ENCODE data around the gene SCTR. TPM values are rescaled to one million over a fixed set of nuclear protein-coding genes. Genes with fewer than 3 reads are reported as not detected.

SCTR gene
- total and polyA plus RNA-seq, 2 donors (not counting 1 experiment from before 2014, with no cell fraction given): not detected

GRCh38 chr2:119442226-119442619 is 82.1 kb downstream of the SCTR start:
- H3K4me3 Mint-ChIP-seq: no peak overlapping the region
- peaks cover 19% of the 10 kb centered on the region for H3K27me3 Mint-ChIP-seq
- TF ChIP-seq, protein P1, sequence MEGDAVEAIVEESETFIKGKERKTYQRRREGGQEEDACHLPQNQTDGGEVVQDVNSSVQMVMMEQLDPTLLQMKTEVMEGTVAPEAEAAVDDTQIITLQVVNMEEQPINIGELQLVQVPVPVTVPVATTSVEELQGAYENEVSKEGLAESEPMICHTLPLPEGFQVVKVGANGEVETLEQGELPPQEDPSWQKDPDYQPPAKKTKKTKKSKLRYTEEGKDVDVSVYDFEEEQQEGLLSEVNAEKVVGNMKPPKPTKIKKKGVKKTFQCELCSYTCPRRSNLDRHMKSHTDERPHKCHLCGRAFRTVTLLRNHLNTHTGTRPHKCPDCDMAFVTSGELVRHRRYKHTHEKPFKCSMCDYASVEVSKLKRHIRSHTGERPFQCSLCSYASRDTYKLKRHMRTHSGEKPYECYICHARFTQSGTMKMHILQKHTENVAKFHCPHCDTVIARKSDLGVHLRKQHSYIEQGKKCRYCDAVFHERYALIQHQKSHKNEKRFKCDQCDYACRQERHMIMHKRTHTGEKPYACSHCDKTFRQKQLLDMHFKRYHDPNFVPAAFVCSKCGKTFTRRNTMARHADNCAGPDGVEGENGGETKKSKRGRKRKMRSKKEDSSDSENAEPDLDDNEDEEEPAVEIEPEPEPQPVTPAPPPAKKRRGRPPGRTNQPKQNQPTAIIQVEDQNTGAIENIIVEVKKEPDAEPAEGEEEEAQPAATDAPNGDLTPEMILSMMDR (IDR thresholded peaks at IDR 0.05): no peak
- no peak for TF ChIP-seq EZH2 (IDR thresholded peaks at IDR 0.05; ENCODE audit: borderline replicate concordance, insufficient read depth, low read depth, low read length, poor library complexity, severe bottlenecking)
- POLR2A ChIA-PET: no interaction called here
- no peak overlapping the region for H3K27ac Mint-ChIP-seq
- CTCF ChIA-PET: no interaction called here
- DNase-seq (no peak), ATAC-seq (ENCODE audit: low read depth) (no peak)
- Histone ChIP-seq H3K9ac (ENCODE audit: low read length) (no peak overlapping the region), H2AFZ (ENCODE audit: insufficient read depth, low read depth, low read length, poor library complexity, severe bottlenecking) (no peak overlapping the region), H3K4me1 (ENCODE audit: control insufficient read depth in 2 of 2, insufficient read depth in 2 of 2, low read length in 2 of 2) (no peaks in the 10 kb centered on the region), H4K20me1 (ENCODE audit: control insufficient read depth, insufficient read depth, low read length, poor library complexity, severe bottlenecking) (no peaks in the 10 kb centered on the region), H3K79me2 (ENCODE audit: control insufficient read depth, insufficient read depth, low read length) (no peaks in the 10 kb centered on the region), H3K27me3 (replicated peaks in 1 of 4; ENCODE audit: control extremely low read depth in 1 of 4, control insufficient read depth in 3 of 4, insufficient read depth in 4 of 4, low read length in 3 of 4) (peaks cover 0 to 12% (median 1%) of the 10 kb centered on the region in 4 experiments), H3K9me3 (ENCODE audit: control extremely low read depth in 1 of 3, control insufficient read depth in 2 of 3, insufficient read depth in 1 of 3, low read length in 2 of 3) (no peaks in the 10 kb centered on the region), H3K36me3 (replicated peaks in 1 of 2; ENCODE audit: control extremely low read depth in 1 of 2, control insufficient read depth in 1 of 2, extremely low read depth in 1 of 2, insufficient read depth in 2 of 2, low read length in 1 of 2) (no peaks in the 10 kb centered on the region), H3K27ac (ENCODE audit: low read length in 2 of 2) (no peak overlapping the region), H3K4me2 (replicated peaks; ENCODE audit: low read depth, low read length, poor library complexity, severe bottlenecking) (no peak overlapping the region), H3K4me3 (ENCODE audit: control extremely low read depth in 1 of 5, extremely low read depth in 1 of 5, insufficient read depth in 1 of 5, low read depth in 2 of 5, low read length in 4 of 5) (no peak overlapping the region)
- no peaks in the 10 kb centered on the region for H3K4me1 Mint-ChIP-seq
- no peaks in the 10 kb centered on the region for H3K9me3 Mint-ChIP-seq (ENCODE audit: insufficient read depth)
- 97% methylated on average over 5 of the region's 7 CpGs for WGBS (ENCODE audit: insufficient coverage)
- intact Hi-C loops (cut with micrococcal nuclease): no loop called here

- Mint-ChIP-seq H3K27me3 (peaks cover 19% of the 10 kb centered on the region), H3K9me3 (ENCODE audit: insufficient read depth) (no peaks in the 10 kb centered on the region), H3K4me1 (no peaks in the 10 kb centered on the region), H3K27ac (no peak overlapping the region), H3K4me3 (no peak overlapping the region)
- Histone ChIP-seq H4K20me1 (ENCODE audit: control insufficient read depth, insufficient read depth, low read length, poor library complexity, severe bottlenecking) (no peaks in the 10 kb centered on the region), H2AFZ (ENCODE audit: insufficient read depth, low read depth, low read length, poor library complexity, severe bottlenecking) (no peak overlapping the region), H3K4me1 (ENCODE audit: control insufficient read depth in 2 of 2, insufficient read depth in 2 of 2, low read length in 2 of 2) (no peaks in the 10 kb centered on the region), H3K4me2 (replicated peaks; ENCODE audit: low read depth, low read length, poor library complexity, severe bottlenecking) (no peak overlapping the region), H3K36me3 (replicated peaks in 1 of 2; ENCODE audit: control extremely low read depth in 1 of 2, control insufficient read depth in 1 of 2, extremely low read depth in 1 of 2, insufficient read depth in 2 of 2, low read length in 1 of 2) (no peaks in the 10 kb centered on the region), H3K27me3 (replicated peaks in 1 of 4; ENCODE audit: control extremely low read depth in 1 of 4, control insufficient read depth in 3 of 4, insufficient read depth in 4 of 4, low read length in 3 of 4) (peaks cover 0 to 12% (median under 1%) of the 10 kb centered on the region in 4 experiments), H3K9me3 (ENCODE audit: control extremely low read depth in 1 of 3, control insufficient read depth in 2 of 3, insufficient read depth in 1 of 3, low read length in 2 of 3) (no peaks in the 10 kb centered on the region), H3K79me2 (ENCODE audit: control insufficient read depth, insufficient read depth, low read length) (no peaks in the 10 kb centered on the region), H3K4me3 (ENCODE audit: control extremely low read depth in 1 of 5, extremely low read depth in 1 of 5, insufficient read depth in 1 of 5, low read depth in 2 of 5, low read length in 4 of 5) (no peak overlapping the region), H3K9ac (ENCODE audit: low read length) (no peak overlapping the region), H3K27ac (ENCODE audit: low read length in 2 of 2) (no peak overlapping the region)
- DNase-seq (no peak), ATAC-seq (ENCODE audit: low read depth) (no peak)
- ChIA-PET POLR2A (no interaction called here), CTCF (no interaction called here)
- intact Hi-C loops (cut with micrococcal nuclease): no loop called here
- TF ChIP-seq, protein P1 (IDR thresholded peaks at IDR 0.05): no peak
- TF ChIP-seq EZH2 (IDR thresholded peaks at IDR 0.05; ENCODE audit: borderline replicate concordance, insufficient read depth, low read depth, low read length, poor library complexity, severe bottlenecking): no peak
- 89% methylated on average over 8 of the region's 8 CpGs for WGBS (ENCODE audit: insufficient coverage)
Measured at GRCh38 chr2:119441376-119442225, 82.7 kb downstream of the SCTR start.
